ENCODE data around the gene BLID.

Gene BLID

DNA sequence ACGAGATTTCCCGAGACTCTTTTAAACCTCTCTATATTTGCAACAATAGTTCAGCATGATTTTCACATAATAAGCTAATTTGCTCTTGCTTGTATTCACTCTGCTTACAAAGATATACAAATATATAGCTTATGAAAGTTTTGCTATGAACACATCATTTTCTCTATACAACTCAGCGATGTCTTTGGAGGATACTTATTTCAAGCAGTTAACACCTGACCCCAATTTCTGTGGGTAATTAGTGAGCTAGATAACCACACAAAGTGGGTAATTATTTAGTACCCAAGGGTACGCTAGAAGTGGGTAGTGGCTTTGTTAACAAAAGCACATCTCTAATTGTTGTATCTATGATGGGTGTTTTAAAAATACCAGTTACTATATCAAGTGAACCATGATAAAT lies 12.3 kb downstream of the BLID start:
- no peak for DNase-seq

DNA sequence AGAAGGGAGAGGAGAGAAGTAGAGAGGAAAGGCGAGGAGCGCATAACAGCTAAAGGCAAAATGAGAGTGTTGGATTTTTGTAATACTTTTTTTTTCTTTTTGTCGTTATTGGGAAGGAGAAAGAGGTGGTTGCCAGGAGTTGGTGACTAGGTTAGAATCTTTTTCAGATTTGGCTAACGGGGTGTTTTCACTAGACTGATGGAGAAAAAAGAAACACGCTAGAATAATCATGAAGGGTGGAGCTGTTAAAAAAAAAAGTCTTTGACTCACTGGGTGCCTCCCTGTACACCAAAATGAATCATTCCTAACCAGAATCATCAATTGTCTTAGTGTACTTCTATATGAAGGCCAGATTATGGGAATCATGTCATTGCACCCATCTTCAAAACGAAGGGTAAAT lies 12.7 kb downstream of the BLID start:
- DNase-seq: no peak

DNA sequence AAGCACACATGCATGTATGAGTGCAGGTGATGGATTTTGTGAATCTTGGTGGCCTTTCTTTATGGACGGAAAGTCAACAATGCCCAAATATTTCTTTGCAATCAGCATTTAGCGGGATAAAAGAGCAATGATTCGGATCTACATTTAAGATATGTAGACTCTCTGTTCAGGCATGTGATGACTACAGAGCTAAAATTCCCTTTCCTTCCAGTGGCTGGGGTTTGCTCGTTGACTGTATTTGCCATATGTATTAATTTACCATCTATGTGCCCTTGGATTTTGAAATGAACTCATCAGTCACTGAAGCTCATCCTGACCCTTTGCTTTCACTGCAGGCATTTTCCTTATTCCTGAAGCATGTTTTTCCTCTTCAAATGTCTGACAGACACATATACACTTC lies 13.6 kb downstream of the BLID start:
- peak; percentile 58 for DNase-seq

DNA sequence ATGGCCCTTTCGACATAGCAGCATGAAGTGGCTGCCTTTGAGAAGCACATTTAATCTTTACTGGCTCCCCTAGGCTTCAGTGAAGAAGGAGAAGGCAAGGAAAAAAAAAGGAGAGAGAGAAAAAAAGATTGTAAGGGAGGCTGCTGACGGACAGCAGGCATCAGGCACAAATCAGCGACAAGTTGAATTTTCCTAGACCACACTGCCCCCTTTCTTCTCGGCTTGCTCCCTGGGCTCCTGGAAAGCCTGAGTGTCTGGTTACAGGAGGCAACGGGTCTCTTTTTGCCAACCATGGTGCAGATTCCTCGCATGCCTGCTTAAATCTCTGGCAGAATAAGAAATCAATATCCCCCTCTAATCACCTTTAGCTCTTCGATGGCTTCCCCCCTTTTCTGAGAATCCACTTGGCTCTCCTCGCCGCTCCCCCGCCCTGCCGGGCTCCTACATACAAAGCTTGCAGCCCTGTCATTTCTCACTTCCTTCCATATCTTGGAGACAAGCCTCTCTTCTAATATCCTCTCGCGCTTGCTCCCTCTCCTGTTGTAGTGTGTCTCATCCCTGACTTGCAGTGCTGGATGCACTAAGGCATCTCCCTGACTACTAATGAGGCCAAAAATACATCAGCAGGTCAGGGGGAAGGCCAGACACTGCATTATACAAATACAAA lies 14.3 kb downstream of the BLID start:
- DNase-seq: peak; percentile 92

DNA sequence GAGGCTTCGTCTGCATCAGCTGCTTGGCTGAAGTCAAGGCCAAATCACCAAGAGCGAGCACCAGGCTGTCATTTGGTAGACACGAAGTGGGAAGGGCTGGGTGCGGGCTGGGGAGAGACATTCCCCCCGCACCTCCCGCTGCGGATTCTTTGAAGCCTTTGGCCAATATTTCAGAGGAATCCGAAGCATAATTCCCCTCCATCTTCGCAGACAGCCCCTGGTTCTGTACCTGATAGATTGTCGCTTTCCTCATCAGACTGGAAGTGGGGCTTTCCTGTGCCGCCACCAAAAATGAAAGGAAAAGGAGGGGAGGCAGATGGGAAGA lies 15.3 kb downstream of the BLID start:
- peak; percentile 82 for DNase-seq

DNA sequence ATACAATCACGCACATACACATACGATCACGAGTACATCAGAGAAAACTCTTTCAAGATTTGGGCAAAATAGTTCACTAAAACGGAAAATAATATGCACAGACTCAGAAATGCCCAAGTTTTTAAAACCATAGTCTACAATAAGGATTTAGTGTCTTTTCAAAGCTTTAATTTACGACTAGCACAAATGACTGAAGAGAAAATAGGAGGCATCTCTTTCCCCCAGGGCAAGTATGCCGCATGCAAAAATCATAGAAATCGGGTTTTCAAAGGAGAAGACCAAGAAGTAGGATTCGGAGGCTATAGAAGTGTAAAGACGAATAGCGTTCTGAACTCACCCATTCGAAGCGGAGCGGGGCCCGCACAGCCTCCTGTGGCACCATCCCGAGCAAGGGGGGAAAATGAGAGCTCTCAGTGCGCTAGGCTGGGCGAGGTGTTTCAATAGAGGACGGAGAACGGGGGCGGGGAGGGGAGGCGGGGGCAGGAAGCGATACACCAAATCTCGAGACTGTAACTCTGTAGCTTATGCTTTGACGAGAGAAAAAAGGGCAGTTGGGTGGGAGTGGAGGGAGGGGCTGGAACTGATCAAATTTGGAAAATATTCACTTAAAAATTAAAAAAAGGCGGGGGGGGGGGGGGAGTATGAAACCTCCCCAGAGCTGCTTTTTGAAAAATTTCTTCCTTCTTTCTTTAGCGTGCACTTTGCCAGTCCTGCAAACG lies 15.8 kb downstream of the BLID start:
- peak; percentile 85 for DNase-seq

DNA sequence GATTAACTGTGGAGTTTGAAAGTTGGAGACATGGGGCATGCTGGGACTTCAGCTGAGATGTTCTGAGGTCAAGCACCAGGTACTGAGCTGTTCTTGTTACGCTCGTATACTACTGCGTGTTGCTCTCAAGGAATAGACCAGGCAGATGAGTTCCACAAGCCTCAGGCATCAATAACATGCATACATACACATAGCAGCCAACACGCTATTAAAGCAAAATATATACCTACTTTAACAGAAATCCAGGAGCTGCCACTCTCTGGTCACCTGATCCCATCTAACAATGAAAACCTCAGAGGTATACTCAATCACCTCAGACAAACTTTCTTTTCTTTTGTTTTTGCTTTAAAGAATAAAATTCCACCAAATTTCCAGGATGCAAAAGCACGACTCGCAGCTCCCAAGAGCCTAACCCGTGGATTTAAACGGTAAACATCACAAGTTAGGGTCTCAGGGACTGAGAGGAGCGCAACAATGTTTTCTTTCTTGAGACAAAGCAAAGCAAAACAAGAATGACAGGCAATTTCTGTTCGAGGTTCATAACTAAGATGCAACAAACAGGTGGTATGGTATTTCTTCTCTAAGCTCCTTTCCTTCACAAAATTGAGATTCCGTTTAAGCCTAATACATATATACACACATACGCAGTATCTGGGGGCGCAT lies 16.5 kb downstream of the BLID start:
- peak; percentile 67 for DNase-seq

DNA sequence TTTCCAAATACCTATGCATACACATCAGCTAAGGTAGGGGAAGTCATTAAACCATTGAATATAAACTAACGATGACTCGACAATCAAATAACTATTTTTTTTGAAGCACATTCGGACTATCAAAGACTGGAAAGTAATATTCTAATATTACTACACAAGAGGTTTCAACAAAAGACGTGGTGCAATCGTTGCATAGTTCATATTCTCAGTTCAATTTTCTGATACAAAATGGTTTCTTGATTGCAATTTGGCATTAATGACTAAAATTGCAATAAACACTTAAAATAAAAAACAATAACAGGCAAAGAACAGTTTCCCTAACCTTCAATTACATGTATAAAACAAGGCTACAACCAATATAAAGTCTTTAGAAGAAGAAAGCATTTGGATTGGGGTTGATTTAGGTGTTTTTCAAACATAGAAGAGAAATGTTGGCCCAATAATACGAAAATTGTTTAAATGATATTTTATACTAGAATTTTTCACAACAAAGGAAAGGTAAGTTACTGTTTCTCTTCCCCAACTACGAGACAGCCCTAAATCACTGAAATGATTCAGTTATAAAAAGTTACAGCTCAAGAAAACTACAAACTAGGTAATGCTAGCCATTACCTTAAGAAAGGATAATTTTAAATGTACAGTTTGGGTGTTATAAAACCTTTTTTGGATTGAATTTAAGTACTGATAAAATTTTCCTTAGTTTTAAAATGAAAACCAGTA lies 17.6 kb downstream of the BLID start:
- no peak for DNase-seq

DNA sequence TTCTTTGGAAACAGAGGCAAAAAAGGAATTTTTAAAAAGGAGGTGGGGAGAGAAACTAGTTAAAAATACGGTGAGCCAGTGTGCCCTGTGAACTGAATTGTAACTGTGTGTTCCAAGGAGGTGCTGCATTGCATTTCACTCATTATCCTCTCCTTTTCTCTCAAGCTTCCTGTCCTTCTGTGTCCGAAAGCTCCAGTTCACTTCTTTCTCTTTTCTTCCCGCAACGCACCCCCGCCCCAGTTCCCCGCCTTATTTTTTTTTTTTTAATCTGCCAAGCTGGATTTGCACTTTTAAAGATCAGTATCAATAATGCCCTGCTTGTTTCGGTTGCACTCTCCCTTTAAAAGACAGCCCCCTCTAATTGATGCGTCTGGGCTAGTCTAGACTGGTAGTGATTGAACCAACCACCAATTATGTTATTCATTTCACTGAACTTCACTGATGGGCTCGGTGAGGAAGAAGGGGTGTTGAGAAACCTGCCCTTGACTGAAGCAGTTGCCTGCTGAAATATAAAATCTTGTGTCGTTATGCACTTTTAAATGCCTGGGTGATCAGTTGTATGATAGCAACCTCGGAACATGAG lies 18.5 kb downstream of the BLID start:
- peak; percentile 74 for DNase-seq

DNA sequence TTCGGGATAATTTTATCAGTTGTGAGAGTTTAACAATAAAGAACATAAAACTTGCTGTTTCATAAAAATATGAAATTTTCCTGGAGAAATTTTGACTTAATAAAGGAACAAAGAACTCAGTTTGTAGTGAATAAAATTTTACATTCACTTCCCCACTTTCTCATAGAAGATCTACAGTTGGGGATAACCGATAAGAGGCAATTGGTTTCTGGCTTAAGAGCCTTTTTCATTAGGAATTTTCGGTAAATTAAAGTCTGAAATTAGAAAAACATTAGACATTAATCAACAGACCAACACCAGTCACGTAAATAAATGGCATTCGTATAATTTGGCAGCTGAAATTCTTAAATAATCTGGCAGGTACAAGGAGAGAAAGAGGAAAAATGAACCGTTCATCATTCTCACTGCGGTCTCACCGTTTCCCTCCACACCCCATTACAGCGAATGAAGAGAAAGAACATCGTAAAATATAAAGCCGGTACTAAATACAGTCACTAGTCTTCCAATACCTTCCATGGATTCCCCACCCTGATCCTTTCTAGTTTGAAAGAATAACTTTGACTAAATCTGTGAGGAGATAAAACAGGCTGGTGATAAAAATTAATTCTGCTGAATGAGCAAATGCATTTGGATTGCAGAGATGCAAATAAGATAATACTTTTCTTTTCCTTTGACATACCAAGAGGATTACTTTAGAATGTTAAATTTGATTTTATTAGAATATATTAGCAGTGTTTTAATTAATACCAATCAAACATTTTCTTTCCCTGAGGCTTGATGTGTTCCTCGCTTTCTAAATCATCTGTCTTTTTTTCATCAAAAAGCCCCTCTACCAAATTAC lies 19.5 kb downstream of the BLID start:
- no peak for DNase-seq

DNA sequence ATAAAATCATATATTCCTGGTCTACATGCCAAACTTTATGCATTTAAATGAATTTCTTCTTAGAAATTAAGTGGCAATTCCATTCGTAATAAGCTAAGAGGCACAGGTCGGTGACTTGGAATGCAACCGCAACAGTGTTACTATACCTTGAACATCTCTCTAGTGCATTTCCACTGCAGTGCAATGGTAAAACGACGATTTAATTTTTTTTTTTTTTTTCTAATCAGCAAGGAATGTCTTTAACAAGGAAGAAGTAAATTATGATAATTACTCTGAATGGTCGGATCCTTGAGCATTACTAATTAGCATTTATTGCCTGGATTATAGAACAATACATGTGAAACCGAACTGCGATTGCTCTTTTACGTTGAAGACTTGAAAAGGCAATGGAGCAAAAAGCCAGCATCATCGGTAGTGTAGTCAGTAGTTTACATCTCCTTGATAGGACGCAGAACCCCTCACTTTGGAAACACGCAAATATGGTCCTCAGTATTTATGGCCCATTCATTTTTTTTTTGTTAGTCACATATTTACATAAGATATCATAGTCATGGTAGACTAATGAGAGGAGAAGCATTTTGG lies 20.2 kb downstream of the BLID start:
- DNase-seq: peak; percentile 58

DNA sequence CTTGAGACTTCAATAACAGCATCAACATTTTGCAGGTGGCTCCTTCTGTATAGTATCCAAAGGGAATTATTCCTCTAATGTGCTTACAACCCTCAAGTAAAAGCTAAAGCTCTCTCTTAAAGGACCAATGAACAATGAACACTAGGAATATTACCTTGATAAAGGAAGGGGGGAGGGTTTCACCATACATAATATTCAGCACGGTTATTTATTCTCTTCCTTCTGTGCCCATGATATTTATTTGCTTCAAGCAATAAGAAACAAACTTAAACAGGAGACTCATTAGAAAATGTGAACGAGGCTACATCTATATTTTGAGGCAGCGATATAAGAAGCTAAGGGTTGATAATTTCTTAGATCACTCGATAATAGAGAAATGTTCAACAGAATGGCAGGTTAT lies 21.2 kb downstream of the BLID start:
- no peak for DNase-seq

DNA sequence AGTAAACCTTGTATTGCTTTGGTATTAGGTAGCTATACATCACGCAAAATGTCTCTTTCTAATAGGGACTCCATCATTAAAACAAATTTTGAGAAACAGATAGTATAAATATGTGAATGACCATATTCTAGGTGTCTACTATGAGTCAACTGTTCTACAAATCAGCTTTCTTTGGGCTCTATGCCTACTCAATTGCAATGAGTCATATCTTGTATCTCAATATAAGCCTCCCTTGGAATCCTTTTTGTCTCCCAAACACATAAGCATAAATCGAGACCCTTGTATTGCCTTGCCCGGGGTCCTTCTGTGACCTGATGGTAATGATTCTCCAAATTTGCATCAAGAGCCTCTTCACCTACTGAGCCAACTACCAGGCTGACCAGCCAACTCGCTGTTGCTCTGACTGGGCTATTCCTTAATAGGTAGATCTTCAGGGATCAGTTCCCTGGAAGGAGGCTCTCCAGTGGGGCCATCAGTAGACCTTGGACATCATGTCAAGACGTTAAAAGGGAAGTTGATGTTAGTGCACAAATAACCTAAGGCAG lies 22.2 kb downstream of the BLID start:
- DNase-seq: peak; percentile 72

DNA sequence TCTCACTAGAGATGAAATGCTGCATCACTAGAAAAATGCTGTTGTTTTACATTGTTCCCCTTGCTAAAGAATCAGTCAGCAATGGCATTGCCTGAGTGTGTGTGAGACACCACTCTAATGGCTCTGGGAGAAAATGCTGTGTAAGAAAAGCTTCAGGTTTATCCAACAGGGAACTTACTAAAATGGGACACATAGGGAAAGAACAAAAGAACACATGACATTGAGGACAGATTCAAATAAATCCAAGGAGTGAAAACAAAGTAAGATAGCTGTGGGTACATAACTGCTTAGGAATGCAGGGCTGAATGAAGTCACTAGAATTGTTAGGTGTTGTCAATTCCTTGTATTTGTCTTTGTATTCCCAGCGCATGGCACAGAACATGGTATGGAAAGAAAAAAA lies 24.2 kb downstream of the BLID start:
- no peak for DNase-seq

DNA sequence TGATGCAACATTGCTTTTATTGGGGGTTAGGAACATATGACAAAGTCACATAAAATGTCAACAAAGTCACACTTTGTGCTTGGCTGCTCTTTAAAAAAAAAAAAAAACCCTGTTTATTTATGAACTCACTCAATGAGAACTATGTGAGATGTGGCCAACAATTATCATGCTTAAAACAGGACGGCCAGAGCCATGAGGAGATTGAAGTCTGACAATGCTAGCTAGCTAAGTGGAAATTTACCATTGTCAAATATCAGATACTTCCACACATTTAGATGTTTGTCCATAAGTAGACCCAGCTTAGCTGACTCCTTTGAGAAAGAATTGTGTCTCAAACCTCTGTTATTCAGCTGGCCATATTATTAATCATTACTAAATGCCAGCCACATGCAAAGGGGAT lies 26.9 kb downstream of the BLID start:
- no peak for DNase-seq

DNA sequence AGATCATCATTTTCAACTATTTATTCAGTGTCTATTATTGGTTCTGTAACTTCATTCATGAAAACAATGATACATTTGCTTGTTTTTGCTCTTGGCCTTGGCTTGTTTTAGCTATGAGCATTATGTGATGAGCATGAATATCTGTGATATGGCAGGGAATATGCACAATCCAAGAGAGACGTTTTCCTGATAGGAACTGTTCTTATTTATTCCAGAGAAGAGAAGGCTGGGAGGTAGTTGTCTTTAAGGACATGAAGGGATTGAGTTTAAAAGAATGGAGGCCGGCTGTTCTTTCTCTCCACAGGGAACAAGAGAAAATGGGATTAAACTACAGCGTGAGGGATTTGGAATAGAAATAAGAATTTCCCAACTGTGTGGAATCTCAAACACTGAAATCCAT lies 30.3 kb downstream of the BLID start:
- no peak for DNase-seq

DNA sequence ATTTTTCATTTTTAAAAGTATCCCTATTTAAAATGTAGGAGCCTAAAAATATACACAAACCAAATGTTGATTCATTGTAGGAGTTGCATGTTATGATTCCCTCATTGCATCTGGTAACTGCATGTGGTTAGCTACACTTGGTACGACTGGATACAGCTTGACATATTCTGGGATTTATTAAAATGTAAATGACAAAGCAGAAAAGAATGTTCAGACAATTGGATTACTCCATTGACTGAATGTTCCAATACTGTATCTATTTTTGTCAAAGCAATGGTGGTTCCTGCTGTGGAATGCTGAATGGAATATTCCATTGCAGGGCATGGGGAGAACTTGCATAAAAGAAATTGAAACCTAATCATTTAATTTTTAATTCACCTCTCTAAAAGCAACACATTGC lies 30.8 kb downstream of the BLID start:
- DNase-seq: peak; percentile 99

DNA sequence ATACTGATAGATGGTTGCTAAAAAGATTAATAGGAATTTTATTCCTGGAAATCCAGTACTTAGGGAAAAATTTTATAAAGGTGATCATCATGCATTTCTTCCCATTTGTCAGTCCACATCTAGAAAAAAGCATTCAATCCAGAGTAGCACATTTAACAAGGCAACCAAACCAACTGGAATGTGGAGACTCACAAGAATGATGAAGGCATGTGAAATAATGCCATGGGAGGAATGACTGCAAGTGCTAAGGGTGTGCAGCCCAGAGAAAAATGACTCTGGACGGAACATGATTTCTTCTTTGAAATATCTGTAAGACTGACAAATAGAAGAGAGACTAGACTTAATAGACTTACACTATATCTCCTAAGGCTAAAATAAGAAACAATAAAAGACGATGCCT lies 33.8 kb downstream of the BLID start:
- DNase-seq: peak; percentile 77

DNA sequence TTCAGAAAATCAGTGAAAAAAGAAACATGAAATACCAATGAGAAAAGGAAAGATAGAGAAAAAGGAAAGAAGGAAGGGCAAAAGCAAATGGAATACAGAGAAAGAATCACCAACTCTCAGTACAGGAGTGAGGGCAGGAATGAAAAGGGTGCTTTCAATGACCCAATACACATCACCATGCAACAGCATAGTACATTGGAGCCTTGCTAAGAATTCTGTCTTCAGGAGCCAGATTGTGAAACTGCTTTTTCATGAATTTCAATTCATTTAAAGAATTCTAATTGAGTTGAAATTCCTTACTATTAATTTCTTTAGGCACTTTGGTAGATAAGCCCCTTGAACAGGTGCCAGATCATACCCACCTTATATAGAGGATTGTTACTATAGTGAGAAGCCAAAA lies 34.9 kb downstream of the BLID start:
- DNase-seq: no peak

DNA sequence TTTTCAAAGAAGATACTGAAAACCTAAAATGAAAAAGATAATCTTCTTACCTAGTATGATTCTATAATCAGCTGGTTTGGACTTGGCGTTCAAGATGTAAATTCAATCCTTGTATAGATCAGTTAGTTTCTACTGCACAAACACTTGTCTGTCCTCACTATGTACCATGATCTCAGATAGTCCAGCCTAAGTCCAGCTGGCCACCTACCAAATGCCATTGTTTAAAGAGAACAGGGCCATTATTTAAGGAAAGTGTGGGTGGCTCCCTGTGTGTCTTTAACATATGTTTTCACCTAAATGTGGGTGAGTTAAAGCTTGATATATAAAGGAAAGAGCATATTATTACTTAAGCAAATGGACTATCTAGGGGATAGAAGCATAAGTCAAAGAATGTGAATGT lies 38.6 kb downstream of the BLID start:
- no peak for DNase-seq

DNA sequence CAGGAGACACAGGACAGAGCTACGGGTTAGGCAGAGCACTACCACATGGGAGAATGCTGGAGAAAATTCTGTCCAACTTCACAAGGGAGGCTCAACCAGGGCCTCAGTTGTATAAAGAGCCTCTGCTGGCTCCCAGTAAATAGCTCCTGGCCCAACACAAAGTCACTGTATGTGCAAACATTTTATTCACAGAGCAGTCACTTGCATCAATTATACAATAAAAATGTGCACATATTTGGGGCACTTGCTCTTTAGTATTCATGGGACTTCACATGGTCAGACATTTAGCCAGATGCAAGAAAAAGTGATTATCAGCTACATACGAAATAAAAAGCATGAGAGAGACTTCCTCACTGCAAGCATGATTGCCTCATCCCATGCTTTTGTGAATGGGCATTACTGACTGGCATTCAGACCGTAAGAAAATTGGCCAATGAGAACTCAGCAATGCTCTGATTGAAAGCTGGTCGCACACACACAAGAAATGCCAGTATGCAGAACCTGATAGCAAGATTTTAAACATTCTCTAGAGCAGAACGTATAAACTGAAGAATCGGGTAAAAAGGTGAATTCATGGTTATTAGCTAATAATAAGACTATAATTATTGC lies 39.4 kb downstream of the BLID start:
- DNase-seq: no peak

All from fibroblast of upper back skin (primary cell).